ENCODE data around the gene ANXA11.
A peak's percentile ranks its signal among the peaks of the same experiment; 100 is the strongest.
"Not testable (repeated sequence)": the region's sequence is repeated elsewhere in the genome, so short reads cannot be mapped to it uniquely, and the experiment has no call there.

Gene ANXA11

GRCh38 chr10:80207768-80208370 lies 2.5 kb upstream of the ANXA11 start:
- DNase-seq (ENCODE audit: low spot score) = no peak

- DNase-seq (ENCODE audit: low spot score) = no peak
Measured at GRCh38 chr10:80206277-80206655, 929 bp upstream of the ANXA11 start.

DNA sequence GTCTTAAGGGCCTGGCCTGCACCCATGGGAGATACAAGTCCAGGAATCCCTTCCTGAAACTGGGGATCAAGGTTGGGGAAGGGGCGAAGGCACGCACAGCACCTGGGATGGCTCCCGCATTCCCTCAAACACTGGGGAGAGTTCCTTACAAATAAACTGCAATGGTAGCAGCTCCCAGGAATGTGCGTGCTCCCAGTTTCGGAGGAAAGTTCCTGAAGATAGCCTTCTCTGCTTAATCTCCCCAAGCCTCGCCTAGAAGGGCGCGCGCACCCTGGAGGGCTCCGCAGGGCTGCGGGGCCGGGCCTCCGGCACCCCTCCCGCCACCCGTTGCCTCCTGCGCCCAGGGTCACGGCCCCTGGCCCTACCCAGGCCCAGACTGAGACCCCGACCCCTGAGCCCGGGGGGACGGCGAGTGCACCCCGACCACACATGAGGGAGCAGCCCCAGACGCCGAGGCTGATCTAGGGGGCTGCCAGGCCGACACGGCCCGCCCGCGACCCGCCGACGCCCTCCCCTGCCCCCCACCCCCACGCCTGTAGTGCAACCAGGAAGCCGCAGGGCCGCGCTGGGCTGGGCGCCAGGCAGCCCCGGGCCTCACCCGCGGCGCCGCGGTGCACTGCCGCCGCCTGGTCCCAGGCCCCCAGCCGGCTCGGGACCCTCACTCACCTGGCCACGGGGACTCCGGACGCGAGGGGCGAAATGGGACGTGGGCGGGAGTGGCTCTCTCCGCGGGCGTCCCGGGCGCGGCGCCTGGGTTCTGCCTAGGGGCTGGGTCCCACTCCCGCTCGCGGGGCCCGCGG lies 460 bp downstream of the ANXA11 start:
- DNase-seq (ENCODE audit: low spot score) = peak; percentile 37

DNA sequence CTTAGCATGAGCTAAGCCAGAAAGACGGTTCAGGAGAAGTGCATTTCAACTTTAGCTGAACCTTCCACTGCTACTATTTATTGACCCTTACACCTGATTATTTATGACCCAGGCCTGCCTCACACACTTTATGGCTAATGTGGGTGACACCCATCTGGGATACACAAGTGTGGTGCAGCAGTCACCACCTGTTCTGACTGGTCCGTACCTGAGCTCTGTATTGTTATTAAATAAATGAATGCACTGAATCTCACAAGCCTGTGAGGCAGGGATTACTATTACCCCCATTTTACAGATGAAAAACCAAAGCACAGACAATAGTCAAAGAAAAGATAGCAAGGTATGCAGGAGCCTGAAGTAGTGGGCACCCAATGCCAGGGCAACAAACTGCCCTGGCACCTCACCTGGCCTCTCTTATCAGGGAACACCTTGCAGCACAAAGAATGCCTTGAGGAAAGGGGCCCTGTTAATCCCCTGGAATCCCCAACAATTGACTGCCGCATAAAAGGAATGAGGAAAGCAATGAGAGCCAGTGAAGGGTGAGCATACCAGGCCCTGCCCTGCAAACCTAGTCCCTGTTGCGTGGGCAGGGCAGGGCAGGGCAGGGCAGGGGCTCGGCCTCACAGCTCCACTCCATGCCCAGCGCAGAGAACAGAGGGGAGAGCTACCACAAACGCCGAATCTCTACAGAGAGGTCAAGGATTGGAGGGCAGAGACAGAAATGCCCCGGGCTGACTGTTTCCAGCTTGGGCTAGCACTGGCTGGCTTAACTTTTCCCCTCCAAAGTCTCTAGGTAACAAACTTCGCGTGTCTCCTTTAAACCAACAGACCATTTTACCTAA lies 1.3 kb downstream of the ANXA11 start:
- DNase-seq (ENCODE audit: low spot score) = peak; percentile 22

DNA sequence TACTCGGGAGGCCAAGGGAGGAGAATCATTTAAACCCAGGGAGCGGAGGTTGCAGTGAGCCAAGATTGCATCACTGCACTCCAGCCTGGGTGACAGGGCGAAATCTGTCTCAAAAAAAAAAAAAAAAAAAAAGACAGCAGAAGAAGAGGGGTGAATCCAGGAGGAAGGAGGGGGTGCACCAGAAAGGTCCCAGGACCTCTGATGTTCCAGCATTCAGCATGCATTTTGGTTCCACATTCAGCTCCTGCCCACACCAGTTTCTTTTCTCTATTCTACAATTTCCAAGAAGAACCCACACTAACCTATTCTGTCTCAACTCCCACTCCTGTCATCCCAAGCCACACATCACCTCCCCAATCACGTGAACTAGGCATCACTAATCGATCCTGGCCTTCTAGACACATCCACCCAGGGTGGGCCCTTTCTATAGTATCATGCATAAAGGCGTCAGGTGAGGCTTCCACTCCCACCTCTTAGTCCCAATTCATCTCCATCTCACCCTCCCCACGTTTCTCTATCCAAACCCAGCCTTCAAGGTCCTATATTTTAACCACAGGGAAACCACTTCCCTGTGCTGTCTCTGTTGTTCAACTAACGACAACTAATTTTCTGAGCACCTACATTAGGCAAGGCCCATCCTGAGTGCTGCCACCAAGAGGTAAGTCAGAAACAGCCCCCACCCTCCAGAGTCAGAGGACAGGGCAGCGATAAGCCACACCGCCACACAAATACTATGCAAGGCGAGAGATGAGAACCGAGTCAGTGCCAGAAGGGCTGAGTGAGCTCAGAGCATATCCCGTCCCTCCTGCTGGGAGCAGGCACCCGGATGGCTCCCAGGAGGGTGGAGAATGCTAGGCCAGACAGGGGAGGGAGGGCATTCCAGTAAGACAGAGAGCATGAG lies 2.2 kb downstream of the ANXA11 start:
- DNase-seq (ENCODE audit: low spot score) = peak; percentile 88

DNA sequence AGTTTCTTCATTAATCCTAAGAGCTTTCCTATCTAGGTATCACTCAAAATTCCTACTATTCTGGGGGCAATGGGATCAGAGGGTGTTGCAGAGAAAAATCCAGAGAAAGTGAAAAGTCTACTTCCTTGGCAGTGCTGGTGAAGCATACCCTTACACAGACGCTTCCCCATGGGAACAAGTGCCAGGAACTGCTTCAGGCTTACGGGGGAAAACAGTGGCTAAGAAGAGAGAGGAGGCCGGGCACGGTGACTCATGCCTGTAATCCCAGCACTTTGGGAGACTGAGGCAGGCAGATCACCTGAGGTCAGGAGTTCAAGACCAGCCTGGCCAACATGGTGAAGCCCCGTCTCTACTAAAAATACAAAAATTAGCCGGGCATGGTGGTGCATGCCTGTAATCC lies 2.8 kb downstream of the ANXA11 start:
- DNase-seq (ENCODE audit: low spot score) = not testable (repeated sequence)

- DNase-seq (ENCODE audit: low spot score) = no peak
Measured at GRCh38 chr10:80201608-80202141, 3.7 kb downstream of the ANXA11 start.

- DNase-seq (ENCODE audit: low spot score) = no peak
Measured at GRCh38 chr10:80200687-80201086, 4.7 kb downstream of the ANXA11 start.

- no peak for DNase-seq (ENCODE audit: low spot score)
Measured at GRCh38 chr10:80200259-80200658, 5.1 kb downstream of the ANXA11 start.

- peak; percentile 84 for DNase-seq (ENCODE audit: low spot score)
Measured at GRCh38 chr10:80199828-80200227, 5.5 kb downstream of the ANXA11 start.

DNA sequence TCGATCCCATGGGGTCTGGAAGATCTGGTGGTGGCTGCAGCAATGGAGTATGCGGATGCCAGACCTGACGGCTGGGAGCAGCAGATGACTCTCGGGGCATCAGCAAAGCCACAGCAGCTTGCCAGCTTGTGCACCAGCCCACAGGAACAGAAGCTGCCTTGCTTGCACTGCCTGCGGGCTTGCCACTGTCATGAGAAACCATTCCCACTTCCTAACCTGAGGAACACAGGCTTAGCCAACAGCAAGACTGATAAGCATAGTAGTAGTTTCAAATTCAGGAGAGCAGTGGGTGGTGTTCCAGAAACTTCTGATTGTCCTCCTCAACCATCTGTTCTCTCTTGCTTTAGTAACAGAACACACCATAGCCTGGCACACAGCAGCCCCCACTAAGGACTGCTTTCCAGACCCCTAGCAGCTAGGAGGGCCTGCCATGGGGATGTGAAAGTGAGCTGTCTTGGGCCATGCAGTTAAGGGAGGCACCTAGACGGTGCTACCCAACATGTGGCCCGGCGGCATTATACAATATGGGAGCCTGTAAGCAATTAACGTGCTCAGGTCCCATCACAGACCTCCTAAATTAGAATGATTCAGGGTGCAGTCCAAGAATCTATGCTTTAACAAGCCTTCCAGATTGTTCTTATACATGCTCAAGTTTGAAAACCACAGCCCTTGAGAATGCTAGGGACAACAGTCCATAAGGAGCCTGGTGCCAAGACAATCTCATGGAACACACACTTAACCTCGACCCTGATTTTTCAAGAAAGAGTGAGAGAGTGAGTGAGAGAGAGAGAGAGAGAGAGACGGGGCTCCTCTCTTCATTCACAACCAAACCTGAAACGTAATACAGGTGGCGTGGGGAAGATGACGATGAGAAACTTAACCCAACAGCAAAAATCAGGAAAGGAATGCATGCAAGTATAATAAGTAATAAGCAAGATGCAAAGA lies 7.1 kb downstream of the ANXA11 start:
- no peak for DNase-seq (ENCODE audit: low spot score)

GRCh38 chr10:80196950-80197315 lies 8.4 kb downstream of the ANXA11 start:
- DNase-seq (ENCODE audit: low spot score) = no peak

DNA sequence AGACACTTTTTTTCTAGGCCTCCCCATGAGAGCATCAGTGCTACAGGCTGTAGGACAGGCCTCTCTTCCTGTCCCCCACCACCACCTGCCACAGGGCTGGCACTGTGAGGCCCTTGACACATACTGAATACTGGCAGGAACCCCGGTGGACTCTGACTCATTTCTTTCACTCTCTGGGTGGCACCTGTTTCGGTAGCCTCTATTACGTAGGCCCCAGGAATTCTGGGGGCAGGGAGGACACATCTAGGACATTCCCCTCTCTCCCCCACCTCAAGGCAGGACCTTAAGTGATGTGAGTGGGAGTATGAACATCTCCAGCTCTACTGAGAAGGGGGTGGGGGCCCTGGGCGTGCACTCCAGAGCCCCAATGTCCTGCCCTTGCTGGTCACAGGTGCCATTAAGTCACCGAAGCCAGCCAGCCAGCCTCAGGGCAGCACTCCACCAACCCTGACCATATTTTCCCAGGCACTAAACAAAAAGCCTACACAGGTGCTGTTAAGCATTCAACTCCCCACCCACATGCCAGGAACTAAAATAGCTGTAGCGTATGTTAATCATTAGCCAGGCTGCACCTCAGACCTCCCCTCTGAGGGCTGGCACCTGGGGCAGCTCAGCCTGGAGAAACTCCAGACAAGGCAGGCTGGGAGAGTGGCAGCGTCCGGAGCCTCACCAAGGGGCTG lies 8.9 kb downstream of the ANXA11 start:
- no peak for DNase-seq (ENCODE audit: low spot score)

DNA sequence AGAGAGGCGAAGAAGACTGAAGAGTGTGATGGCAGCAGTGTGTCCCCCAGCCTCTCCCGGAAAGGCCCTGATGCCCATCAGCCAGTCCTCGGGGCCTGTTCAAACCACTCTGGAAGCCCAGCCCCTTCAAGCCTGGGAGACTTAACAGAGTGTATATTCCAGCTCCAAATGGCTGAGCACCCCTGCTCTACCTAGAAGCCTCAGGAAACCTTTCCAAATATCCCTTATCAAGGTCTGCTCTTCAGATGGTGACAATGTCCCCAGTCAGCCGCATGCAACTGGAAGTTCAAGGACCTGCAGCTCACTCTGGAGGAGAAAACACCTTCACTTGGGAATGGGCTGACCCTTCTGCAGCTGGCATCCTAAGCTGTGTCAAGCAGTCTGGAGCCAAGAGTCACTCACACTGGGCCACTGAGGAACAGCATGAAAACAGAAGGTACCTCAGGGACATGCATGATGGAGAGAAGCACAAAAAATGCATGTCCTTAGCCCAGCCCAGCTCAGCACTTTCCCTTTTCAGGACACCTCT lies 10.2 kb downstream of the ANXA11 start:
- DNase-seq (ENCODE audit: low spot score) = no peak

DNA sequence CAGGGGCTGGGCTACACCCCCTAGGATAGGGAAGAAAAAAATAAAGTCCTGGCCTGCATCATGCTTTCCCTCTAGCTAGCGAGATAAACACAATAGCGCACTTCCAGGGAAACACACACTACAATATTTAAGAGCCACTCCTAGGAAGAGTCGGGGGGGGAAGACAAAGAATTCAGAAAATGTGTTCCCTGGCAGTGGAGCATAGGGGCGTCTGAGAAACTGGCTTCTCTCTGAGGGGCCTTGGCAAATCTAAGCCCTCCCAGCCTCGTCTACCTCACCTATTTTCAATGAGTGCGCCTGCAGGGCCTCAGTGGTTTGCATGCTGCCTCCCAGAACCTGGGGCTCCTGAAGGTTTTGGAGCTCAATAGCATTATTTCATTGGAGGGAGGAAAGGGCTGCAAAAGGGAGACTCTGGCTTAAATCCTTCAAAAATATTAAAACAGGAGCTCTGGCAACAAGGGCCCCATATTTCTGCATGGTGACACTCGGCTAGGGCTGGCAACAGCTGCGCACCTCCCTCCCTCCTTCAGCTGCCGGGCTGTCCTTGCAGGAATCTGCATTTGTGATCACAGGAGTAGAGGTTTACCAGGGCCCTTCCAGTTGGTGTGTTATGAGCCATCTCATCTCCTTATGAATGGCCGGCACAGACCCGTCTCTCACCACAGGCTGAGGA lies 10.8 kb downstream of the ANXA11 start:
- no peak for DNase-seq (ENCODE audit: low spot score)

DNA sequence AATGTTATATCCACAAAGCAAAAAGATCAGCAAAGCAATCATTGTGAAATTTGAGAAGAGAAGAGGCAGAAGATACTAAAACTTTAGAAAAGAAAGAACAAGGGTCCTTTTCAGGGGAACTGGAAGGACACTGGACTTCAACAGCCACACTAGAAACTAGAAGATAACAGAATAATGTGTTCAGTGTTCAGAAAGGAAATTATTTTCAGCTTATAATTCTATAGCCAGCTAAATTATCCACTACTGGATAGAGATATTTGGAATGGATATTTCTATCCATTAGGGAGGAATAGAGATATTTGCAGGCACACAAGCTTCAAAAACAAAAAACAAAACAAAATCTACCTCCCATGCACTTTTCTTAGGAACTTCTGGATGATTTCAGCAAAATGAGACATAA lies 12.8 kb downstream of the ANXA11 start:
- no peak for DNase-seq (ENCODE audit: low spot score)

- DNase-seq (ENCODE audit: low spot score) = no peak
Measured at GRCh38 chr10:80191589-80192270, 13.6 kb downstream of the ANXA11 start.

DNA sequence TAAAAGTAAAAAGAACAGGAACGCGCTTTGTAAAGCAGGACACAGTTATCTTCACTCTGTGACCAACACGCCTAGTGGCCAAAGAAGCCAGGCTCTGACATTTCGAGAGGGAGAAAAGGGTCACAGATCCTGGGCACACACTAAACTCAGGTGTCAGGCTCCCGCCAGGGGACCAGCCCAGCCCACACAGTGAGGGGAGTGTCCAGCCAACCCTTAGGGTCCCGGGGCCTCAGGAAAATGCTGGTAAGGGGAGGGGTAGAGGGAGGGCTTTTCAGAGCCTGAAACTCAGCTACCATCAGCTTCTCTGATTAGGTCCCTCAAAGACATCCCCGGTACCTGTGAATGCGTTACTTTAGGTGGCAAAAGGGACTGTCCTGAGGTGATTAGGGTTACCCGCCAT lies 16.6 kb downstream of the ANXA11 start:
- no peak for DNase-seq (ENCODE audit: low spot score)

All from hepatic stellate cell (primary cell).